HepG2 (cell line): ENCODE measurements around the gene MACROD2. TPM values are rescaled to one million over a fixed set of nuclear protein-coding genes. Genes with fewer than 3 reads are reported as not detected.

Source experiments
- ATAC-seq: fragments of 200-7000 bp; cut with Tn5 transposase; 3 replicates; pipeline ENCODE4 v1.9.1; 2020; ENCODE audit warnings: mild to moderate bottlenecking, moderate library complexity
- BruUV-seq: library from RNA; stranded (reverse); fragments of 400-500 nt; replicated peaks from 2 replicates; lab custom pipeline; 2021; lab: Mats Ljungman, UMichigan
- CTCF ChIA-PET: fragments of 300-600 bp; formaldehyde crosslinking; extraction: SDS; loops from one replicate; lab custom pipeline; 2021; ENCODE audit warnings: low total read pairs, inconsistent platforms, low intra/inter-chr PET ratio; lab: Yijun Ruan, JAX
- POLR2A ChIA-PET: fragments of 350-600 bp; sonication (Branson Sonifier 250); formaldehyde crosslinking; loops from one replicate; lab custom pipeline; 2020; ENCODE audit warnings: antibody characterized with exemption, inconsistent platforms; lab: Yijun Ruan, JAX
- DNase-seq: peaks from one replicate; pipeline ENCODE4 v3.0.0-alpha.2; 2015; ENCODE audit warnings: low spot score
- FAIRE-seq: peaks from 3 replicates; lab custom pipeline; 2011; peaks lifted over from hg19 to GRCh38; lab: Jason Lieb, UNC
- H2AFZ ChIP-seq: one replicate; pipeline ENCODE4 v1.6.1; 2011; ENCODE audit warnings: low read length, inconsistent platforms
- H3K27ac ChIP-seq: fragments of 300-600 bp; 3 replicates; pipeline ENCODE4 v1.8.0; 2011; ENCODE audit warnings: mixed run types, mild to moderate bottlenecking, mixed read lengths, low read length, inconsistent platforms; ENCODE audit not compliant: insufficient read depth; ENCODE audit errors: extremely low read length
- H3K27me3 ChIP-seq, 2 experiments: fragments of 200-600 bp in 1 of 2; 2 replicates in 1 of 2; 3 replicates in 1 of 2; pipeline versions ENCODE4 v1.6.0 to v1.8.0; 2011; ENCODE audit warnings: low read length in 2 of 2, mild to moderate bottlenecking in 2 of 2, moderate library complexity in 2 of 2, inconsistent platforms in 1 of 2; ENCODE audit not compliant: insufficient read depth in 2 of 2, control insufficient read depth in 1 of 2
- H3K36me3 ChIP-seq, 2 experiments: fragments of 200-600 bp in 1 of 2; replicated peaks in 1 of 2; 2 replicates in 1 of 2; 3 replicates in 1 of 2; pipeline versions ENCODE4 v1.5.1 to v1.8.0; 2011; ENCODE audit warnings: low read length in 2 of 2, inconsistent platforms in 1 of 2; ENCODE audit not compliant: insufficient read depth in 2 of 2, control insufficient read depth in 1 of 2
- H3K4me1 ChIP-seq: 2 replicates; pipeline ENCODE4 v1.5.1; 2012; ENCODE audit warnings: low read length, inconsistent platforms; ENCODE audit not compliant: insufficient read depth
- H3K4me2 ChIP-seq: 2 replicates; pipeline ENCODE4 v1.6.0; 2011; ENCODE audit warnings: low read depth, low read length, inconsistent platforms
- H3K4me3 ChIP-seq, 3 experiments: fragments of 200-600 bp in 1 of 3; sonication (generic), shearing (Covaris generic) in 1 of 3; replicated peaks in 1 of 3; 2 replicates each; pipeline ENCODE4 v1.5.1; 2011 to 2016; ENCODE audit warnings: low read length in 3 of 3, inconsistent platforms in 2 of 3, low read depth in 2 of 3, mild to moderate bottlenecking in 2 of 3, control low read depth in 1 of 3, mixed read lengths in 1 of 3; ENCODE audit not compliant: insufficient read depth in 1 of 3
- H3K79me2 ChIP-seq: one replicate; pipeline ENCODE4 v1.6.1; 2011; ENCODE audit warnings: low read length, inconsistent platforms; ENCODE audit not compliant: insufficient read depth
- H3K9ac ChIP-seq: 2 replicates; pipeline ENCODE4 v1.6.0; 2011; ENCODE audit warnings: mild to moderate bottlenecking, low read depth, low read length, inconsistent platforms; ENCODE audit not compliant: insufficient read depth
- H3K9me3 ChIP-seq: 2 replicates; pipeline ENCODE4 v1.5.1; 2012; ENCODE audit warnings: mild to moderate bottlenecking, low read length
- H4K20me1 ChIP-seq: 2 replicates; pipeline ENCODE4 v1.6.0; 2011; ENCODE audit warnings: inconsistent platforms, mild to moderate bottlenecking, low read length, moderate library complexity; ENCODE audit not compliant: insufficient read depth
- ARNT ChIP-seq: fragments of 450-650 bp; IDR thresholded peaks from 2 replicates; pipeline ENCODE4 v1.6.1; 2017
- CBFB ChIP-seq: sonication (generic); formaldehyde crosslinking; IDR thresholded peaks from 2 replicates; pipeline ENCODE4 v1.4.0; 2020; ENCODE audit warnings: missing genetic modification reagents
- CTCF ChIP-seq: sonication (generic); formaldehyde crosslinking; IDR thresholded peaks from 2 replicates; pipeline ENCODE4 v1.5.0; 2020; ENCODE audit warnings: mild to moderate bottlenecking, missing genetic modification reagents, moderate library complexity
- KDM3A ChIP-seq: IDR thresholded peaks from 2 replicates; pipeline ENCODE4 v1.6.1; 2018; ENCODE audit warnings: low read depth, missing compliant biosample characterization
- KMT2A ChIP-seq: sonication (generic); formaldehyde crosslinking; IDR thresholded peaks from 2 replicates; pipeline ENCODE4 v1.4.0; 2020; ENCODE audit warnings: missing genetic modification reagents
- NKX3-1 ChIP-seq: sonication (generic); formaldehyde crosslinking; IDR thresholded peaks from 2 replicates; pipeline ENCODE4 v1.5.0; 2020; ENCODE audit warnings: missing genetic modification reagents
- PHF20 ChIP-seq: sonication (generic); formaldehyde crosslinking; IDR thresholded peaks from 2 replicates; pipeline ENCODE4 v1.5.0; 2020; ENCODE audit warnings: mild to moderate bottlenecking, missing genetic modification reagents
- SOX6 ChIP-seq, 2 experiments: fragments of 450-650 bp in 1 of 2; sonication (generic) in 1 of 2; formaldehyde crosslinking in 1 of 2; IDR thresholded peaks; 2 replicates each; pipeline versions ENCODE4 v1.4.0 to v1.6.1; 2017 to 2020; ENCODE audit warnings: antibody characterized with exemption in 1 of 2, mild to moderate bottlenecking in 1 of 2, missing genetic modification reagents in 1 of 2
- STAG1 ChIP-seq: sonication (generic); formaldehyde crosslinking; IDR thresholded peaks from 2 replicates; pipeline ENCODE4 v1.4.0; 2020; ENCODE audit warnings: missing genetic modification reagents
- TOE1 ChIP-seq: sonication (generic); formaldehyde crosslinking; IDR thresholded peaks from 2 replicates; pipeline ENCODE4 v1.4.0; 2020; ENCODE audit warnings: mild to moderate bottlenecking, missing genetic modification reagents
- WGBS: methylation state at CpG from one replicate; pipeline ENCODE4 v1.1.6; 2017; ENCODE audit warnings: low lambda C conversion rate; 5-methylcytosine and 5-hydroxymethylcytosine counted together
- in situ Hi-C: cut with HindIII; loops from 2 replicates; pipeline ENCODE4 v1.10.0; 2017; ENCODE audit warnings: low pct_unique_long_range_greater_than_20kb; ENCODE audit not compliant: extremely low pct_ligation_motif_present
- intact Hi-C: fragments of 100-400 bp; cut with micrococcal nuclease; formaldehyde crosslinking; loops from one replicate; pipeline ENCODE4 v1.10.0; 2022; ENCODE audit not compliant: unreplicated experiment
- polyA plus RNA-seq, 8 experiments: library from polyadenylated mRNA; depleted of rRNA in 3 of 8; stranded (reverse) in 7 of 8; unstranded in 1 of 8; fragments of >200 nt; fragmentation: Illumina TruSeq in 4 of 8; extraction: Trizol in 4 of 8; gene quantifications; 2 replicates each; pipeline versions ENCODE4 v1.2.1 to v1.2.3, GENCODE V29; 2011 to 2016; ENCODE audit warnings: low read depth in 4 of 8, missing spikeins in 1 of 8, mixed read lengths in 1 of 8; ENCODE audit not compliant: insufficient read depth in 1 of 8
- total RNA-seq, 5 experiments: library from RNA; depleted of rRNA; stranded (reverse); fragments of >200 nt; fragmentation: Illumina TruSeq; extraction: Trizol; gene quantifications; 2 replicates each; pipeline ENCODE4 v1.2.3, GENCODE V29; 2016; ENCODE audit warnings: low read depth in 1 of 5

The MACROD2 gene
- total and polyA plus RNA-seq, 2 of the 13 experiments (the other 11 are each of a cell fraction or from before 2014, with no cell fraction given), result 0.13 to 0.51 TPM

DNA sequence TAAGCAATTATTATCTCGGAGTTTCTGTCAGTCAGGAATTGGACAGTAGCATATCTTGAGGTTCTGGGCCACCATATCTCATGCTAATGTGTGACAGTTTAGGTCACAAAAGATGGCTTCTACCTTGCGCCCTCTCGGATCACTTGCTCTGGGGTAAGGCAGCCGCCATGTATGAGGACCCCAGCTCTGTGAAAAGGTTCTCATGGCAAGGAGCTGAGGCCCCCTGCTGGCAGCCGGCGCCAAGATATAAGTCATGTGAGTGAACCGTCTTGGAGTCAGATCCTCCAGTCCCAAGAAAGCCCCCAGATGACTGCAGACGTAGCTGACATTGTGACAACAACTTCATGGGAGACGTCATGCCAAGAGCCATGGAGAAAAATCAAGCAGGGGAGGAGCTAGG lies 1907.2 kb downstream of the MACROD2 start:
- Histone ChIP-seq H3K9me3 (peaks cover 70% of the 10 kb centered on the region), H3K4me1 (no peaks in the 10 kb centered on the region), H3K27ac (no peak overlapping the region), H3K79me2 (no peaks in the 10 kb centered on the region), H3K27me3 (no peaks in the 10 kb centered on the region), H2AFZ (no peak overlapping the region), H3K36me3 (no peaks in the 10 kb centered on the region), H3K4me3 (no peak overlapping the region), H3K9ac (no peak overlapping the region), H3K4me2 (no peak overlapping the region), H4K20me1 (no peaks in the 10 kb centered on the region)
- DNase-seq (no peak), FAIRE-seq (no peak), ATAC-seq (peak; percentile 43; the same call in 2 of the 3 replicates)
- in situ Hi-C loops (no loop called here), intact Hi-C loops (no loop called here)
- TF ChIP-seq STAG1 (CRISPR knock-in tag), result peak; percentile 58
- TF ChIP-seq TOE1 (CRISPR knock-in tag), result no peak
- TF ChIP-seq CTCF (CRISPR knock-in tag), result peak; percentile 41; the same call in 1 of the 2 replicates
- BruUV-seq, result no TSS peak
- ChIA-PET CTCF (no interaction called here), POLR2A (no interaction called here)
- 43% methylated on average over 9 of the region's 9 CpGs for WGBS

- Histone ChIP-seq H3K4me2 (no peak overlapping the region), H2AFZ (no peak overlapping the region), H3K9ac (no peak overlapping the region), H4K20me1 (no peaks in the 10 kb centered on the region), H3K4me3 (no peak overlapping the region), H3K79me2 (no peaks in the 10 kb centered on the region), H3K27ac (no peak overlapping the region), H3K36me3 (no peaks in the 10 kb centered on the region), H3K27me3 (no peaks in the 10 kb centered on the region), H3K9me3 (peaks cover 87% of the 10 kb centered on the region), H3K4me1 (no peaks in the 10 kb centered on the region)
- BruUV-seq, result no TSS peak
- in situ Hi-C loops, result no loop called here
- DNase-seq, result no peak
- intact Hi-C loops, result no loop called here
- CTCF ChIA-PET, result no interaction called here
- no peak for ATAC-seq
- no peak for FAIRE-seq
- POLR2A ChIA-PET, result no interaction called here
- 9% methylated on average over 3 of the region's 3 CpGs for WGBS
- TF ChIP-seq NKX3-1 (CRISPR knock-in tag), result no peak
- TF ChIP-seq CBFB (CRISPR knock-in tag), result no peak
- TF ChIP-seq PHF20, result no peak
- no peak for TF ChIP-seq KDM3A (CRISPR knock-in tag)
- no peak for TF ChIP-seq ARNT
- TF ChIP-seq SOX6 (IDR thresholded peaks at IDR 0.05), result no peak
- TF ChIP-seq SOX6 (CRISPR knock-in tag; IDR thresholded peaks at IDR 0.05), result no peak
- no peak for TF ChIP-seq KMT2A (CRISPR knock-in tag)
Observed at GRCh38 chr20:15905661-15906060, 1910.3 kb downstream of the MACROD2 start.
